Upper lobe of right lung (tissue), 1 donor: Measurements from ENCODE around the gene CMTM4. TPM values are rescaled to one million over a fixed set of nuclear protein-coding genes. Genes with fewer than 3 reads are reported as not detected.
A peak's percentile ranks its signal among the peaks of the same experiment; 100 is the strongest.

ENCODE experiments used
- ATAC-seq: fragments of 200-7000 bp; cut with Tn5 transposase; one replicate; pipeline ENCODE4 v1.9.1; 2020; ENCODE audit warnings: mild to moderate bottlenecking, moderate library complexity
- DNase-seq: peaks from one replicate; pipeline ENCODE4 v3.0.0-alpha.2; 2020
- H3K27ac ChIP-seq: fragments of 200-600 bp; one replicate; pipeline ENCODE4 v1.8.0; 2022
- H3K27me3 ChIP-seq: fragments of 200-600 bp; one replicate; pipeline ENCODE4 v1.8.0; 2022; ENCODE audit warnings: mild to moderate bottlenecking
- H3K36me3 ChIP-seq: fragments of 200-600 bp; one replicate; pipeline ENCODE4 v1.8.0; 2022
- H3K4me1 ChIP-seq: fragments of 200-600 bp; one replicate; pipeline ENCODE4 v1.8.0; 2022
- H3K4me3 ChIP-seq: fragments of 200-600 bp; one replicate; pipeline ENCODE4 v1.8.0; 2022; ENCODE audit warnings: mild to moderate bottlenecking
- H3K9me3 ChIP-seq: fragments of 200-600 bp; one replicate; pipeline ENCODE4 v1.8.0; 2022
- intact Hi-C: fragments of 100-400 bp; cut with DNase I; formaldehyde crosslinking; loops from one replicate; pipeline ENCODE4 v1.11.0; 2022
- total RNA-seq: library from RNA; stranded (reverse); fragmentation: NEBNext Ultra II Directional; extraction: Animal tissue kit (Norgen Biotek cat#: 25700); gene quantifications from one replicate; pipeline ENCODE4 v1.2.1, GENCODE V29; 2021
- TF ChIP-seq, protein P1 (sequence below): fragments of 200-600 bp; IDR thresholded peaks from one replicate; pipeline ENCODE4 v1.8.0; 2022; ENCODE audit warnings: antibody characterized with exemption
- donor health status: DM: no; HTN: yes; CAD: no; lungs with severe emphysema.

The CMTM4 gene
- total RNA-seq, 1 donor from 2014 or later: 58.0 TPM

DNA sequence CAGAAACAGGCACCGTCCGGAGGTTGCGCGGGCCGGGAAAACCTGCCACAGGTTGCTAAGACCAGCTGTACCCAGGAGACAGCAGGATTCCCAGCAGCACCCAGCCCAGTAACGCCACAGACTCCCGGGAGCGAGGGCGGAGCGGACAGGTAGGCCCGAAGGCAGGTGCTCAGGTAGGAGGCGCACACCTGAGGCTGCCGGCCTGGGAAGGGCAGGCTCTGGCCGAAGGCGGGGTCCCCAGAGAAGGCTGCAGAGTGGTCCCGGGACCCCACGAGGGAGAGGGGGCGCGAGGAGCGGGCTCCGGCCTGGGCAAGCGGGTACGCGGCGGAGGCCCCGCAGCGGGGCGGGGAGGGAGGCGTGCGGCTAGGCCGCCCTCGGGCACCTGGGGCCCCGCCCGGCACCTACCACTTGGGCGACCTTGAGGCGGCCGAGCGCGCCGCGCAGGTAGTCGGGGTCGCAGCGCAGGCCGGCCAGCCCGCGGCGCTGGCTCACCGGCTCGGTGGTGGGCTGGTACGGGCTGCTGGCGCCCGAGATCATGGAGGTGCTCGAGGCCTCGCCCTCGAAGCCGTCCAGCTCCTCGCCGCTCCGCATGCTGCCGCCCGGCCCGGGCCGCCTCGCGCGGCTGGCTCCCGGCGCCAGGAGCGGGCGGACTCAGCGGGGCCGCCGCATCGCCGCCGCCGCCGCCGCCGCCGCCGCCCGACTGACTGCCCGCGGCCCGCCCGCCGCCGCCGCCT, 441 bp downstream of the CMTM4 start:
- intact Hi-C loops: no loop called here
- peak; percentile 64 for ATAC-seq
- peak overlapping the region; percentile 75 for H3K27ac ChIP-seq

DNA sequence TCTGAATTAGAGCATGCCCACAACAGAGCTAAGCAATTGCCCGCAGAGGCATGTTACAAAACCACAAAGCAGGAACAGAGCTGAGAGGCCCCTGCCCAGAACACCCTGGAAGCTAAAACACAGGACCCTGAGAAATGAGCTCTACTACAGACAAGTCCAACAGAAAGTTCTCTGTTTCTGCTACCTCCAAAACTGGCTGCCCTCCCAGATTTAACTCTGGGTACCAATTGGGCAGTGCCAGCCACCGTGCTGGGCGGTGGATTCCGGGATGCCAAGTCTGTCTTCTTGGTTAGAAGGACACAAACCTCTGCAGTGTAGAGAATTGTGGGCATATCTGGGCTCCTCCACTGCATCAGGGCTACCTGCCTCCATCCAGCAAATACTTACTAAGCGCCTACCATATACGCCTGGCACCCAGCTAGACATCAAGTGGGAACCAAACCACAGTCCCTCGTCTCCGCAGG, 1.0 kb downstream of the CMTM4 start:
- intact Hi-C loops: no loop called here
- Histone ChIP-seq H3K36me3 (no peaks in the 10 kb centered on the region), H3K27me3 (no peaks in the 10 kb centered on the region), H3K27ac (peak overlapping the region; percentile 75), H3K4me3 (peak overlapping the region; percentile 67), H3K9me3 (no peaks in the 10 kb centered on the region), H3K4me1 (peaks cover 14% of the 10 kb centered on the region)
- TF ChIP-seq, protein P1, sequence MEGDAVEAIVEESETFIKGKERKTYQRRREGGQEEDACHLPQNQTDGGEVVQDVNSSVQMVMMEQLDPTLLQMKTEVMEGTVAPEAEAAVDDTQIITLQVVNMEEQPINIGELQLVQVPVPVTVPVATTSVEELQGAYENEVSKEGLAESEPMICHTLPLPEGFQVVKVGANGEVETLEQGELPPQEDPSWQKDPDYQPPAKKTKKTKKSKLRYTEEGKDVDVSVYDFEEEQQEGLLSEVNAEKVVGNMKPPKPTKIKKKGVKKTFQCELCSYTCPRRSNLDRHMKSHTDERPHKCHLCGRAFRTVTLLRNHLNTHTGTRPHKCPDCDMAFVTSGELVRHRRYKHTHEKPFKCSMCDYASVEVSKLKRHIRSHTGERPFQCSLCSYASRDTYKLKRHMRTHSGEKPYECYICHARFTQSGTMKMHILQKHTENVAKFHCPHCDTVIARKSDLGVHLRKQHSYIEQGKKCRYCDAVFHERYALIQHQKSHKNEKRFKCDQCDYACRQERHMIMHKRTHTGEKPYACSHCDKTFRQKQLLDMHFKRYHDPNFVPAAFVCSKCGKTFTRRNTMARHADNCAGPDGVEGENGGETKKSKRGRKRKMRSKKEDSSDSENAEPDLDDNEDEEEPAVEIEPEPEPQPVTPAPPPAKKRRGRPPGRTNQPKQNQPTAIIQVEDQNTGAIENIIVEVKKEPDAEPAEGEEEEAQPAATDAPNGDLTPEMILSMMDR: no peak
- no peak for ATAC-seq
- no peak for DNase-seq

More for the DNA sequence above, 441 bp downstream of the CMTM4 start:
- Histone ChIP-seq H3K9me3 (no peaks in the 10 kb centered on the region), H3K4me1 (peaks cover 14% of the 10 kb centered on the region), H3K36me3 (no peaks in the 10 kb centered on the region), H3K4me3 (peak overlapping the region; percentile 67), H3K27me3 (no peaks in the 10 kb centered on the region)
- DNase-seq: peak; percentile 86
- TF ChIP-seq, protein P1: no peak

DNA sequence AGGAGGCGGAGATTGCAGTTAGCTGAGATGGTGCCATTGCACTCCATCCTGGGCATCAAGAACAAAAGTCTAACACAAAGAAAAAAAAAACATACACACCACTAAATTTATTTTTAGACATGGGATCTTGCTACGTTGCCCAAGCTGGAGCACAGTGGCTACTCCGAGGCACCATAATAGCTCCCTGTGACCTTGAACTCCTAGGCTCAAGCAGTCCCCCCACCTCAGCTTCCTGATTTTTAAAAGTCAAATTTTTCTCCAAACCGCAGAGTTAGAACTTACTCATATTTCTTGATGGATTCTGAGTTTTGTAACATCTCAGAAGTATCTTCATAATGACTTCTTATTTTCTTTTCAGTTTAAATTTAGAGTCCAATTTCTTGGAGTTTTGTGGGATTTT, 3.4 kb downstream of the CMTM4 start:
- TF ChIP-seq, protein P1: no peak
- no peaks in the 10 kb centered on the region for H3K9me3 ChIP-seq
- no peak for ATAC-seq
- no peaks in the 10 kb centered on the region for H3K27me3 ChIP-seq
- no peak for DNase-seq
- no peak overlapping the region for H3K4me3 ChIP-seq
- H3K4me1 ChIP-seq: peaks cover 14% of the 10 kb centered on the region
- H3K27ac ChIP-seq: no peak overlapping the region
- intact Hi-C loops: no loop called here
- no peaks in the 10 kb centered on the region for H3K36me3 ChIP-seq

DNA sequence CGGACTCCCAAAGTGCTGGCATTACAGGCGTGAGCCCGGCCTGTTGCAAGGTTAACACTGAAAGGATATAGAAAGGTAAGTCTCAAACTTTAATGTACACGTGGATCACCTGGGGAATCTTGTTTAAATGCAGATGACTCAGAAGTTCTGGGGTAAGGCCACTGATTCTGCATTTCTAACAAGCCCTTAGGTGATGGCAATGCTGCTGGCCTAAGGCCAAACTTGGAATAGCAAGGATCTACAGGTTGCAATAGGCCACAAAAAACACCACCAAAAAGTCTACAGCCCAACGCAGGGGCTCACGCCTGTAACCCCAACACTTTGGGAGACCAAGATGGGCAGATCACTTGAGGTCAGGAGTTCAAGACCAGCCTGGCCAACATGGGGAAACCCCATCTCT, 4.2 kb downstream of the CMTM4 start:
- Histone ChIP-seq H3K9me3 (no peaks in the 10 kb centered on the region), H3K4me1 (peaks cover 14% of the 10 kb centered on the region), H3K27me3 (no peaks in the 10 kb centered on the region), H3K4me3 (no peak overlapping the region), H3K36me3 (no peaks in the 10 kb centered on the region), H3K27ac (no peak overlapping the region)
- TF ChIP-seq, protein P1: no peak
- intact Hi-C loops: no loop called here
- ATAC-seq (no peak), DNase-seq (peak; percentile 17)

DNA sequence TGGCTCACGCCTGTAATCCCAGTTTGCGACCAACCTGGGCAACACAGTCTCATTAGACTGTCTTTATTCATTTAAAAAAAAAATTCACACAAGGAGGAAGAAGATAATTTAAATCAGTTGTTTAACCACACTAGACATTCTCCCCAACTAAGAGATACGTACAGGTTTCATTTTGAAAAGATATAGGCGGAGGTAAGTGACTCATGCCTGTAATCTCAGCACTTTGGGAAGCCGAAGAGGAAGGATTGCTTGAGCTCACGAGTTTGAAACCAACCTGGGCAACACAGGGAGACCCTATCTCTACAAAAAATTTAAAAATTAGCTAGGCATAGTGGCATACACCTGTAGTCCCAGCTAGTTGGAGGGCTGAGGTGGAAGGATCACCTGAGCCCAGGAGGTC, 5.3 kb downstream of the CMTM4 start:
- ATAC-seq (no peak), DNase-seq (no peak)
- no peak overlapping the region for H3K4me3 ChIP-seq
- H3K27ac ChIP-seq: no peak overlapping the region
- H3K9me3 ChIP-seq: no peaks in the 10 kb centered on the region
- peaks cover 14% of the 10 kb centered on the region for H3K4me1 ChIP-seq
- H3K36me3 ChIP-seq: no peaks in the 10 kb centered on the region
- H3K27me3 ChIP-seq: no peaks in the 10 kb centered on the region
- TF ChIP-seq, protein P1: no peak
- intact Hi-C loops: no loop called here
